ENCODE measurements around the gene ZP2. TPM values are rescaled to one million over a fixed set of nuclear protein-coding genes. Genes with fewer than 3 reads are reported as not detected.

The ZP2 gene
- total RNA-seq, 1 donor from 2014 or later, result not detected

- Mint-ChIP-seq H3K4me3 (ENCODE audit: unreplicated experiment) (no peak overlapping the region), H3K4me1 (ENCODE audit: low read depth) (peaks cover 19% of the 10 kb centered on the region), H3K27me3 (ENCODE audit: low read depth) (no peaks in the 10 kb centered on the region), H3K9me3 (ENCODE audit: low read depth) (no peaks in the 10 kb centered on the region), H3K36me3 (ENCODE audit: low read depth) (peaks cover 26% of the 10 kb centered on the region), H3K27ac (ENCODE audit: unreplicated experiment) (no peak overlapping the region)
- no peak for TF ChIP-seq CTCF (IDR thresholded peaks at IDR 0.05)
- no peak for DNase-seq (ENCODE audit: low spot score)
Measured at GRCh38 chr16:21167360-21167759, 44.0 kb downstream of the ZP2 start.

GRCh38 chr16:21166561-21166961 lies 44.8 kb downstream of the ZP2 start:
- H3K27me3 Mint-ChIP-seq (ENCODE audit: low read depth), result no peaks in the 10 kb centered on the region
- H3K4me3 Mint-ChIP-seq (ENCODE audit: unreplicated experiment), result no peak overlapping the region
- DNase-seq (ENCODE audit: low spot score), result no peak
- H3K4me1 Mint-ChIP-seq (ENCODE audit: low read depth), result peaks cover 22% of the 10 kb centered on the region
- H3K27ac Mint-ChIP-seq (ENCODE audit: unreplicated experiment), result no peak overlapping the region
- no peaks in the 10 kb centered on the region for H3K9me3 Mint-ChIP-seq (ENCODE audit: low read depth)
- peaks cover 29% of the 10 kb centered on the region for H3K36me3 Mint-ChIP-seq (ENCODE audit: low read depth)
- TF ChIP-seq CTCF (IDR thresholded peaks at IDR 0.05), result no peak

GRCh38 chr16:21164521-21165168 lies 46.7 kb downstream of the ZP2 start:
- Mint-ChIP-seq H3K27ac (ENCODE audit: unreplicated experiment) (no peak overlapping the region), H3K4me3 (ENCODE audit: unreplicated experiment) (no peak overlapping the region), H3K36me3 (ENCODE audit: low read depth) (peaks cover 25% of the 10 kb centered on the region), H3K27me3 (ENCODE audit: low read depth) (no peaks in the 10 kb centered on the region), H3K9me3 (ENCODE audit: low read depth) (no peaks in the 10 kb centered on the region), H3K4me1 (ENCODE audit: low read depth) (peaks cover 36% of the 10 kb centered on the region)
- no peak for TF ChIP-seq CTCF (IDR thresholded peaks at IDR 0.05)
- no peak for DNase-seq (ENCODE audit: low spot score)

- Mint-ChIP-seq H3K4me3 (ENCODE audit: unreplicated experiment) (no peak overlapping the region), H3K27me3 (ENCODE audit: low read depth) (no peaks in the 10 kb centered on the region), H3K36me3 (ENCODE audit: low read depth) (peaks cover 25% of the 10 kb centered on the region), H3K9me3 (ENCODE audit: low read depth) (no peaks in the 10 kb centered on the region), H3K27ac (ENCODE audit: unreplicated experiment) (no peak overlapping the region), H3K4me1 (ENCODE audit: low read depth) (peaks cover 40% of the 10 kb centered on the region)
- no peak for TF ChIP-seq CTCF (IDR thresholded peaks at IDR 0.05)
- DNase-seq (ENCODE audit: low spot score), result no peak
Measured at GRCh38 chr16:21163576-21163975, 47.8 kb downstream of the ZP2 start.

GRCh38 chr16:21162661-21163151 lies 48.7 kb downstream of the ZP2 start:
- Mint-ChIP-seq H3K27ac (ENCODE audit: unreplicated experiment) (peak overlapping the region; percentile 22), H3K9me3 (ENCODE audit: low read depth) (no peaks in the 10 kb centered on the region), H3K4me3 (ENCODE audit: unreplicated experiment) (no peak overlapping the region), H3K4me1 (ENCODE audit: low read depth) (peaks cover 46% of the 10 kb centered on the region), H3K27me3 (ENCODE audit: low read depth) (no peaks in the 10 kb centered on the region), H3K36me3 (ENCODE audit: low read depth) (peaks cover 25% of the 10 kb centered on the region)
- TF ChIP-seq CTCF (IDR thresholded peaks at IDR 0.05), result no peak
- no peak for DNase-seq (ENCODE audit: low spot score)

Measured in chondrocyte (in vitro differentiated cells).